Muscle layer of colon (tissue), 2 donors: ENCODE results near the gene COX6A2.
A peak's percentile ranks its signal among the peaks of the same experiment; 100 is the strongest.
"Not testable (repeated sequence)": the region's sequence is repeated elsewhere in the genome, so short reads cannot be mapped to it uniquely, and the experiment has no call there.

ENCODE experiments used
- H3K27ac ChIP-seq: one replicate; pipeline ENCODE4 v1.7.0; 2013; ENCODE audit warnings: low read depth, mild to moderate bottlenecking, low read length, moderate library complexity
- H3K27me3 ChIP-seq, 2 donors: one replicate each; pipeline ENCODE4 v1.7.0; 2013; ENCODE audit warnings: low read length in 2 of 2, mild to moderate bottlenecking in 2 of 2; ENCODE audit not compliant: insufficient read depth in 2 of 2, control insufficient read depth in 1 of 2
- H3K36me3 ChIP-seq: one replicate; pipeline ENCODE4 v1.7.0; 2013; ENCODE audit warnings: mild to moderate bottlenecking, low read length; ENCODE audit not compliant: insufficient read depth
- H3K4me1 ChIP-seq: one replicate; pipeline ENCODE4 v1.7.0; 2013; ENCODE audit warnings: mild to moderate bottlenecking, low read length; ENCODE audit not compliant: insufficient read depth
- H3K4me3 ChIP-seq, 2 donors: one replicate each; pipeline ENCODE4 v1.7.0; 2013; ENCODE audit warnings: low read length in 2 of 2, low read depth in 1 of 2, mild to moderate bottlenecking in 1 of 2, moderate library complexity in 1 of 2
- H3K9ac ChIP-seq: one replicate; pipeline ENCODE4 v1.7.0; 2013; ENCODE audit warnings: low read length
- H3K9me3 ChIP-seq: one replicate; pipeline ENCODE4 v1.7.0; 2013; ENCODE audit warnings: mild to moderate bottlenecking, low read length
- donor health status: abdominal sarcoma.
- donor health status: Adenocarcinoma of cecum.

COX6A2 gene

DNA sequence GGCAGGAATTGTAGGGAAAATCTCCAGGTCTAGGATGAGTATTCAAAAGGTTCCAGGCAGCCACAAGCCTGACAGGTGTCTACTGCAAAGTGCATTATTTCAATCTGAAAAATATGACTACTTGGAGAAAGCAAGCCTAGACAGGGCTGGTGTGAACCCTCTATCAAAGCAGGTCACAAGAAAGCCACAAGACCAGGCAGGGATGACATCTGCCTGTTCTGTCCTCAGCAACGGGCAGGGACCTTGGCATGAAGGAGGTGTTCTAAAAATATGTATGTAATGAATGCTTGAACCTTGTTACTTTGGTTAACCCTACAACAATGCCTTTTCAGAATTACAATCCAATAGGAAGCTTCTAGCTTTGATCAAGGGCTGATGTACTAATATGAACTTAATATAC lies 1.2 kb upstream of the COX6A2 start:
- no peak overlapping the region for H3K27ac ChIP-seq
- H3K27me3 ChIP-seq, result no peaks in the 10 kb centered on the region
- no peak overlapping the region for H3K4me3 ChIP-seq
- peaks cover 5% of the 10 kb centered on the region for H3K4me1 ChIP-seq
- no peak overlapping the region for H3K9ac ChIP-seq
- H3K9me3 ChIP-seq, result no peaks in the 10 kb centered on the region
- H3K36me3 ChIP-seq, result no peaks in the 10 kb centered on the region

DNA sequence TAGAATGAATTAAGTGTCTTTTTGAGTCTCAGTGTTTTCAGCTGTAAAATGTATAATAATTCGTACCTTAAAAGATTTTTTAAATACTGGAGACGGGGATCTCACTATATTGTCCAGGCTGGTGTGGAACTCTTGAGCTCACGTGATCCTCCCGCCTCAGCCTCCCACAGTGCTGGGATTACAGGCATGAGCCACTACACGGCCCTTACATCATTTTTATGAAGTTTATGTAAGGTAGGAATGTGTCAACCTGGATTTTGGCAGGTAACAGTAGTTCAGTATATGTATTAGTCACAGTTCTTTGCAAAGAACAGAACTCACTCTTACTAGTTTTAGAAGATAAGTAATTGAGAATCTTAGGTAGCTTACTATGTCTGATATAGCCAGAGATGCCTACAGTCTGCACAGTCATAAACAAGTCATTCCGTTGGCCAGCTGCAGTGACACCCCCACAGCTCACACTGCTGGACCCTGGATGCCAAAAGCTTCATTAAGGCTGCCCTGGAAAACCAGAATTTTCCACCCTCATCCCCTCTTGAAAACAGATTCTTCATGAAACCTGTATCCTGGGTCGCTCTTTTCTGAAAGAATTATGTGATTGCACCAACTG lies 583 bp upstream of the COX6A2 start:
- Histone ChIP-seq H3K4me3 (no peak overlapping the region), H3K4me1 (peaks cover 5% of the 10 kb centered on the region), H3K9me3 (no peaks in the 10 kb centered on the region), H3K36me3 (no peaks in the 10 kb centered on the region), H3K27me3 (no peaks in the 10 kb centered on the region), H3K27ac (no peak overlapping the region), H3K9ac (no peak overlapping the region)

DNA sequence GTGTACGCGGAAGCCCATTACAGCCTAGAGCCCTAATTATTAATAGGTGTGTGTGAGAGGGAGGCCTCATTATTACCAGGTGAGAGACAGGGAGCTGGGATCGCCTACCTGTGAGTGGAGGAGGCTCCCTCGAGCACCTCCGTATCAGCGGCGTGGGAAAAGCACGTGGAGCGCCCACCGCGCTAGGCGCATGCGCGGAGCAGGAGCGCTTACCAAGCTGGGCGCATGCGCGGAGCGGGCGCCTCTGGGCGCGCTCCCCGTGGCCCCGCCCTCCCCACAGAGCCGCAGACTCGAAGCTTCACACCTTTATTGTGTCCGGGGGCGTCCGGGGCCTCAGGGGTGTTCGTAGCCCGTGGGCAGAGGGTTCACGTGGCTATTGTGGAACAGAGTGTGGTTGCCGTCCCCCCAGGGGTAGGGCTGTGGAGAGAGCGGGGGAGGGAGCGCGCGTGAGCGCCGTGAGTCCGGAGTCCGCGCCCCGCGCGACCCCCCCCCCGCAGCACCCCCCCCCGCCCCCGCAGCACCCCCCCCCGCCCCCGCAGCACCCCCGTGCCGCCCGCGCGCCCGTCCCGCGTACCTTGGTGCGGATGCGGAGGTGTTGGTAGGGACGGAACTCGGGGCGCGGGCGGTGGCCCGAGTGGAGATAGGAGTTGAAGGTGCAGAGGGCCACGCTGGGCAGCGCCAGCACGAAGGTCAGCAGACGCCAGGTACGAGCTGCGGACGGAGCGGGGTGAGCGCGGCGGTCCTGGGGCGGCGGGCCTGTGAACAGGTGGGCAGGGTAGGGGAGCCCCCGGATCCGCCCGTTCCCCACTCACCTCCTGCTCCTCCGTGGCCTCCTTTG lies 500 bp downstream of the COX6A2 start:
- H3K9me3 ChIP-seq, result no peaks in the 10 kb centered on the region
- no peak overlapping the region for H3K27ac ChIP-seq
- no peak overlapping the region for H3K9ac ChIP-seq
- H3K4me3 ChIP-seq, result peak overlapping the region in 1 of 2 donors; percentile 35
- H3K36me3 ChIP-seq, result no peaks in the 10 kb centered on the region
- no peaks in the 10 kb centered on the region for H3K27me3 ChIP-seq
- H3K4me1 ChIP-seq, result peaks cover 5% of the 10 kb centered on the region

- no peaks in the 10 kb centered on the region for H3K27me3 ChIP-seq
- H3K9ac ChIP-seq, result no peak overlapping the region
- peaks cover 5% of the 10 kb centered on the region for H3K4me1 ChIP-seq
- H3K9me3 ChIP-seq, result no peaks in the 10 kb centered on the region
- no peaks in the 10 kb centered on the region for H3K36me3 ChIP-seq
- no peak overlapping the region for H3K4me3 ChIP-seq
- H3K27ac ChIP-seq, result no peak overlapping the region
Observed at GRCh38 chr16:31423801-31424200, 4.4 kb downstream of the COX6A2 start.

GRCh38 chr16:31423241-31423640 lies 4.9 kb downstream of the COX6A2 start:
- no peaks in the 10 kb centered on the region for H3K36me3 ChIP-seq
- peaks cover 5% of the 10 kb centered on the region for H3K4me1 ChIP-seq
- no peak overlapping the region for H3K4me3 ChIP-seq
- no peaks in the 10 kb centered on the region for H3K27me3 ChIP-seq
- H3K9me3 ChIP-seq, result no peaks in the 10 kb centered on the region
- H3K27ac ChIP-seq, result no peak overlapping the region
- H3K9ac ChIP-seq, result no peak overlapping the region

DNA sequence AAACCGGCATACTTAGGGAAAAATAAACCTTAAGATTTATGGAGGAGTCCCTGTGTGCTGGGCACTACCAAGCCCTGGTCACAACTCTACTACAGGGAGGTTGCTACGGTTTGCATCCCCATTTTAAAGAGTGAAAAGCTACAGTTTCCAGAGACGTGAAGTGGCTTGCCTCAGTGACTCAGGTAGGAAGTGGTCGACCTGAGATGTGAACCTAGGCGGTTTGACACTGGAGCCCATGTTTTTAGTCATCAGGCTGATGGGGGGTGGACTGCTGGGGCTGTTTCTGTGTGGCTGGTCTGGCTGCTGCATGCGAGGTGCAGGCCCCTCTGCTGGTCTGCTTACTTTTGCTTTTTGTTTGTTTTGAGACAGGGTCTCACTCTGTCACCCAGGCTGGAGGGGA lies 6.6 kb downstream of the COX6A2 start:
- Histone ChIP-seq H3K27me3 (no peaks in the 10 kb centered on the region), H3K27ac (no peak overlapping the region), H3K4me3 (no peak overlapping the region), H3K9me3 (no peaks in the 10 kb centered on the region), H3K9ac (no peak overlapping the region), H3K4me1 (no peaks in the 10 kb centered on the region), H3K36me3 (no peaks in the 10 kb centered on the region)

DNA sequence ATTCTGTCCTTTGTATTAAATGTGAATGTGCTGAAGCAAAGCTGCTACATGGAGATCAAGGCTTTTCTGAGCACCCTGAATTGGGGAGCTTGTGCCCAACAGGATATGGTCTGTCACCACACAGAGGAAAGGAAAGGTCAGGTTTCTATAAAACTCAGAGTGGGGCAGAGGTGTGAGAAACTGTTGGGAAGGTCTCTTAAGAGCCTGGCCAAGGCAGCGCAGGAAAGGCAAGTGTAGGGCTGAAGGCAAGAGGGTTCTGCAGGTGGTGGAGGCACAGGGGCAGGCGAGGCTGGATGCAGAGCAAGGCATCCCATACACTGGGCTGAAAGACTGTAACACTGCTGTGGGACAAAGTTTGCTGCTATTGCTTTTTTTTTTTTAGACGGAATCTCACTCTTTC lies 8.1 kb downstream of the COX6A2 start:
- no peaks in the 10 kb centered on the region for H3K27me3 ChIP-seq
- H3K9me3 ChIP-seq, result no peaks in the 10 kb centered on the region
- H3K4me1 ChIP-seq, result no peaks in the 10 kb centered on the region
- no peaks in the 10 kb centered on the region for H3K36me3 ChIP-seq
- no peak overlapping the region for H3K27ac ChIP-seq
- H3K4me3 ChIP-seq, result no peak overlapping the region
- no peak overlapping the region for H3K9ac ChIP-seq

- no peaks in the 10 kb centered on the region for H3K36me3 ChIP-seq
- H3K27me3 ChIP-seq, result no peaks in the 10 kb centered on the region
- H3K4me3 ChIP-seq, result no peak overlapping the region
- H3K9me3 ChIP-seq, result no peaks in the 10 kb centered on the region
- no peaks in the 10 kb centered on the region for H3K4me1 ChIP-seq
- no peak overlapping the region for H3K9ac ChIP-seq
- H3K27ac ChIP-seq, result no peak overlapping the region
Observed at GRCh38 chr16:31417916-31418315, 10.2 kb downstream of the COX6A2 start.

- H3K27ac ChIP-seq, H3K4me1 ChIP-seq, H3K36me3 ChIP-seq, H3K9ac ChIP-seq, H3K27me3 ChIP-seq, H3K4me3 ChIP-seq, H3K9me3 ChIP-seq: not testable (repeated sequence)
Observed at GRCh38 chr16:31417036-31417435, 11.1 kb downstream of the COX6A2 start.

GRCh38 chr16:31416371-31416770 lies 11.8 kb downstream of the COX6A2 start:
- Histone ChIP-seq H3K4me1 (no peaks in the 10 kb centered on the region), H3K9ac (no peak overlapping the region), H3K4me3 (no peak overlapping the region), H3K27ac (no peak overlapping the region), H3K9me3 (no peaks in the 10 kb centered on the region), H3K27me3 (no peaks in the 10 kb centered on the region), H3K36me3 (no peaks in the 10 kb centered on the region)

GRCh38 chr16:31414706-31415105 lies 13.5 kb downstream of the COX6A2 start:
- Histone ChIP-seq H3K4me1 (no peaks in the 10 kb centered on the region), H3K4me3 (no peak overlapping the region), H3K9me3 (no peaks in the 10 kb centered on the region), H3K36me3 (no peaks in the 10 kb centered on the region), H3K9ac (no peak overlapping the region), H3K27ac (no peak overlapping the region), H3K27me3 (no peaks in the 10 kb centered on the region)

GRCh38 chr16:31413943-31414342 lies 14.2 kb downstream of the COX6A2 start:
- Histone ChIP-seq H3K27ac (no peak overlapping the region), H3K4me3 (no peak overlapping the region), H3K36me3 (no peaks in the 10 kb centered on the region), H3K4me1 (no peaks in the 10 kb centered on the region), H3K9ac (no peak overlapping the region), H3K9me3 (no peaks in the 10 kb centered on the region), H3K27me3 (no peaks in the 10 kb centered on the region)
